ENCODE measurements around the gene PRKCE.

DNA sequence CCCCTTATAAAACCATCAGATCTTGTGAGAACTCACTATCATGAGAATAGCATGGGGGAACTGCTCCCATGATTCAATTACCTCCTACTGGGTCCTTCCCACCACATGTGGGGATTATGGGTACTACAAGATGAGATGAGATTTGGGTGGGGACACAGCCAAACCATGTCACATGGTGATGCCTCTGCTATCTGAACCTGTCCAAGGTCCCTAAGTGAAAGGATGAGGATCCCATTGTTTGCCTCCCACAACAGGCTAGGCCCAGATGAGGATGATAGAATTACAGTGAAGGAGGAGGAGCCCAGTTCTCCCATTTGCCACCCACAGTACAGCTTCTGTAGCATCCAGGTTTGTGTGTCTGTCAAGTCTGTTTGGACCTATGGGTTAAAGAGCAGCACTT lies 65.4 kb downstream of the PRKCE start:
- TF ChIP-seq EP300 (IDR thresholded peaks at IDR 0.05) = no peak
- TF ChIP-seq, protein P1, sequence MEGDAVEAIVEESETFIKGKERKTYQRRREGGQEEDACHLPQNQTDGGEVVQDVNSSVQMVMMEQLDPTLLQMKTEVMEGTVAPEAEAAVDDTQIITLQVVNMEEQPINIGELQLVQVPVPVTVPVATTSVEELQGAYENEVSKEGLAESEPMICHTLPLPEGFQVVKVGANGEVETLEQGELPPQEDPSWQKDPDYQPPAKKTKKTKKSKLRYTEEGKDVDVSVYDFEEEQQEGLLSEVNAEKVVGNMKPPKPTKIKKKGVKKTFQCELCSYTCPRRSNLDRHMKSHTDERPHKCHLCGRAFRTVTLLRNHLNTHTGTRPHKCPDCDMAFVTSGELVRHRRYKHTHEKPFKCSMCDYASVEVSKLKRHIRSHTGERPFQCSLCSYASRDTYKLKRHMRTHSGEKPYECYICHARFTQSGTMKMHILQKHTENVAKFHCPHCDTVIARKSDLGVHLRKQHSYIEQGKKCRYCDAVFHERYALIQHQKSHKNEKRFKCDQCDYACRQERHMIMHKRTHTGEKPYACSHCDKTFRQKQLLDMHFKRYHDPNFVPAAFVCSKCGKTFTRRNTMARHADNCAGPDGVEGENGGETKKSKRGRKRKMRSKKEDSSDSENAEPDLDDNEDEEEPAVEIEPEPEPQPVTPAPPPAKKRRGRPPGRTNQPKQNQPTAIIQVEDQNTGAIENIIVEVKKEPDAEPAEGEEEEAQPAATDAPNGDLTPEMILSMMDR (IDR thresholded peaks at IDR 0.05) = no peak

All from sigmoid colon (tissue), 4 donors.